Liver (tissue), 9 donors: ENCODE results near the gene PTCH2. TPM values are rescaled to one million over a fixed set of nuclear protein-coding genes. Genes with fewer than 3 reads are reported as not detected.

Experiments used
- DNase-seq: peaks from one replicate; pipeline ENCODE4 v3.0.0-alpha.2; 2017; ENCODE audit warnings: low spot score
- H3K27ac ChIP-seq, 2 donors: one replicate each; pipeline ENCODE4 v1.7.0; 2013; ENCODE audit warnings: inconsistent platforms in 2 of 2, low read length in 2 of 2, control low read depth in 1 of 2, low read depth in 1 of 2, mild to moderate bottlenecking in 1 of 2
- H3K27me3 ChIP-seq, 4 donors: one replicate each; pipeline versions ENCODE4 v1.6.1 to v1.7.0; 2013; ENCODE audit warnings: low read length in 3 of 4, inconsistent platforms in 1 of 4, mild to moderate bottlenecking in 1 of 4, moderate library complexity in 1 of 4; ENCODE audit not compliant: control insufficient read depth in 4 of 4, insufficient read depth in 4 of 4
- H3K36me3 ChIP-seq, 4 donors: one replicate each; pipeline versions ENCODE4 v1.6.1 to v1.7.0; 2013; ENCODE audit warnings: low read length in 3 of 4, mild to moderate bottlenecking in 3 of 4, low read depth in 1 of 4, moderate library complexity in 1 of 4; ENCODE audit not compliant: control insufficient read depth in 4 of 4, insufficient read depth in 3 of 4
- H3K4me1 ChIP-seq, 4 donors: one replicate each; pipeline versions ENCODE4 v1.6.1 to v1.7.0; 2013; ENCODE audit warnings: low read length in 3 of 4, mild to moderate bottlenecking in 3 of 4, moderate library complexity in 1 of 4; ENCODE audit not compliant: control insufficient read depth in 4 of 4, insufficient read depth in 4 of 4
- H3K4me3 ChIP-seq, 3 donors: one replicate each; pipeline versions ENCODE4 v1.6.1 to v1.7.0; 2013; ENCODE audit warnings: low read length in 3 of 3, control low read depth in 1 of 3, low read depth in 1 of 3, mild to moderate bottlenecking in 1 of 3
- H3K9ac ChIP-seq, 2 donors: one replicate each; pipeline ENCODE4 v1.7.0; 2013; ENCODE audit warnings: low read length in 2 of 2, mild to moderate bottlenecking in 2 of 2, moderate library complexity in 2 of 2, control low read depth in 1 of 2, low read depth in 1 of 2
- H3K9me3 ChIP-seq, 4 donors: one replicate each; pipeline versions ENCODE4 v1.6.1 to v1.7.0; 2013; ENCODE audit warnings: low read length in 3 of 4; ENCODE audit not compliant: control insufficient read depth in 4 of 4
- EGR1 ChIP-seq, 2 donors: IDR thresholded peaks; 2 replicates each; pipeline ENCODE4 v1.6.1; 2016 to 2018; ENCODE audit warnings: antibody characterized with exemption in 2 of 2, low read depth in 2 of 2
- FOXA1 ChIP-seq: IDR thresholded peaks from 2 replicates; pipeline ENCODE4 v1.6.1; 2016; ENCODE audit warnings: antibody characterized with exemption
- FOXA2 ChIP-seq: IDR thresholded peaks from 2 replicates; pipeline ENCODE4 v1.6.1; 2016; ENCODE audit warnings: antibody characterized with exemption
- GABPA ChIP-seq, 2 donors: IDR thresholded peaks in 1 of 2; conservative IDR thresholded peaks in 1 of 2; 2 replicates each; pipeline ENCODE4 v1.6.1; 2016; ENCODE audit warnings: antibody characterized with exemption in 2 of 2, mild to moderate bottlenecking in 1 of 2, moderate library complexity in 1 of 2
- HNF4A ChIP-seq, 2 donors: conservative IDR thresholded peaks; 2 replicates each; pipeline ENCODE4 v1.6.1; 2016; ENCODE audit warnings: antibody characterized with exemption in 2 of 2, mild to moderate bottlenecking in 2 of 2
- HNF4G ChIP-seq: IDR thresholded peaks from 2 replicates; pipeline ENCODE4 v1.6.1; 2016; ENCODE audit warnings: antibody characterized with exemption
- JUND ChIP-seq, 2 donors: IDR thresholded peaks; 2 replicates each; pipeline ENCODE4 v1.6.1; 2016; ENCODE audit warnings: antibody characterized with exemption in 2 of 2
- NR2F2 ChIP-seq: IDR thresholded peaks from 2 replicates; pipeline ENCODE4 v1.6.1; 2016; ENCODE audit warnings: antibody characterized with exemption
- RAD21 ChIP-seq, 2 donors: IDR thresholded peaks; 2 replicates each; pipeline ENCODE4 v1.6.1; 2016; ENCODE audit warnings: antibody characterized with exemption in 2 of 2, mild to moderate bottlenecking in 2 of 2
- RXRA ChIP-seq, 2 donors: IDR thresholded peaks; 2 replicates each; pipeline ENCODE4 v1.6.1; 2017 to 2018; ENCODE audit warnings: antibody characterized with exemption in 2 of 2, mild to moderate bottlenecking in 1 of 2
- SP1 ChIP-seq: IDR thresholded peaks from 2 replicates; pipeline ENCODE4 v1.6.1; 2018; ENCODE audit warnings: antibody characterized with exemption, mild to moderate bottlenecking
- TAF1 ChIP-seq: conservative IDR thresholded peaks from 2 replicates; pipeline ENCODE4 v1.6.1; 2016; ENCODE audit warnings: antibody characterized with exemption, mild to moderate bottlenecking
- YY1 ChIP-seq: IDR thresholded peaks from 2 replicates; pipeline ENCODE4 v1.6.1; 2016; ENCODE audit warnings: antibody characterized with exemption, mild to moderate bottlenecking
- WGBS: extraction: QIAGEN DNeasy Blood & Tissue Kit; methylation state at CpG from one replicate; pipeline ENCODE4 v1.1.7; 2013; 5-methylcytosine and 5-hydroxymethylcytosine counted together
- polyA plus RNA-seq, 2 donors: library from polyadenylated mRNA; stranded (reverse) in 1 of 2; unstranded in 1 of 2; fragments of 200-250 nt in 1 of 2; fragments of >200 nt in 1 of 2; fragmentation: Nextera tagmentation in 1 of 2; extraction: Ambion mirVana in 1 of 2; gene quantifications; one replicate each; pipeline versions ENCODE4 v1.2.1 to v1.2.3, GENCODE V29; 2013 to 2015
- total RNA-seq, 2 donors: library from RNA; depleted of rRNA; stranded (reverse); fragments of >200 nt; gene quantifications; one replicate each; pipeline ENCODE4 v1.2.3, GENCODE V29; 2014
- TF ChIP-seq, protein P1 (sequence below): IDR thresholded peaks from 2 replicates; pipeline ENCODE4 v1.6.1; 2016; ENCODE audit warnings: antibody characterized with exemption
- TF ChIP-seq, protein P2 (sequence below): IDR thresholded peaks from 2 replicates; pipeline ENCODE4 v1.6.1; 2016; ENCODE audit warnings: antibody characterized with exemption
- TF ChIP-seq, protein P3 (sequence below): IDR thresholded peaks from 2 replicates; pipeline ENCODE4 v1.6.1; 2016; ENCODE audit warnings: antibody characterized with exemption
- TF ChIP-seq, protein P4 (sequence below): fragments of 150-350 bp; IDR thresholded peaks from 2 replicates; pipeline ENCODE4 v1.5.1; 2017; ENCODE audit warnings: improper control_type of control experiment, low read depth, low read length; ENCODE audit not compliant: missing input control
- TF ChIP-seq, protein P5 (sequence below): IDR thresholded peaks from 2 replicates; pipeline ENCODE4 v1.6.1; 2016; ENCODE audit warnings: antibody characterized with exemption, mild to moderate bottlenecking
- donor health status: healthy.
- donor health status: healthy.
- donor health status: healthy.
- donor health status: healthy.
- donor health status: healthy.

The PTCH2 gene
- total and polyA plus RNA-seq, 4 donors, result 0.14 to 0.24 (median 0.16) TPM

DNA sequence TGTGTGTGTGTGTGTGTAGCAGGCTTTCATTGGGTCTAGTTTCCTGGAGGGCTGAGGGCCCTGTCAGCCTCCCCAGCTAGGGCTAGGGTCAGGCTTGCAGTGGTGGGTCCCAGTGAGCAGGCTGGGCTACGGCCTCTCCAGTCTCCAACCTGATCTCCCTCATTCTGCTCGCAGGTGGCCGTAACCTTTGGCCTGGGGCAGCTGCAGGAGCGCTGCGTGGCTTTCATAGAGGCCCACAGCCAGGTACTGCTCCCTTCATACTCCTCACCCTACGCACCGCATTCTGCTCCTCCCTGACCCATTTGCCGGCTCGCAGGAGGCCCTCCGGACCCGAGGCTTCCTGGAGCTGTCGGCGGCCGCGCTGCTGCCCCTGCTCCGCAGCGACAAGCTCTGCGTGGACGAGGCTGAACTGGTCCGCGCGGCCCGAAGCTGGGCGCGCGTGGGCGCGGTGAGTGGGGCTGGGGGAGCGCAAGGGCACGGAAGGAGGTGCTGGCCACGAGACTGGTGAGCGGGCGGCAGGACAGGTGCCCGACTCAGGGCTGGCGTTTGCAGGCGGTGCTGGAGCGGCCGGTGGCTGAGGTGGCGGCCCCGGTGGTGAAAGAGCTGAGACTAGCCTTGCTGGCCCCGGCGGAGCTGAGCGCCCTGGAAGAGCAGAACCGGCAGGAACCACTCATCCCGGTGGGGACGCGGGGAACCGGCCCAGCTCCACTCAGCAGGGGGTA, 30.1 kb downstream of the PTCH2 start:
- TF ChIP-seq NR2F2, result no peak
- TF ChIP-seq RAD21 (IDR thresholded peaks at IDR 0.05), result no peak
- peak in 1 of 2 donors; percentile 15 for TF ChIP-seq RXRA (IDR thresholded peaks at IDR 0.05)
- TF ChIP-seq, protein P1, sequence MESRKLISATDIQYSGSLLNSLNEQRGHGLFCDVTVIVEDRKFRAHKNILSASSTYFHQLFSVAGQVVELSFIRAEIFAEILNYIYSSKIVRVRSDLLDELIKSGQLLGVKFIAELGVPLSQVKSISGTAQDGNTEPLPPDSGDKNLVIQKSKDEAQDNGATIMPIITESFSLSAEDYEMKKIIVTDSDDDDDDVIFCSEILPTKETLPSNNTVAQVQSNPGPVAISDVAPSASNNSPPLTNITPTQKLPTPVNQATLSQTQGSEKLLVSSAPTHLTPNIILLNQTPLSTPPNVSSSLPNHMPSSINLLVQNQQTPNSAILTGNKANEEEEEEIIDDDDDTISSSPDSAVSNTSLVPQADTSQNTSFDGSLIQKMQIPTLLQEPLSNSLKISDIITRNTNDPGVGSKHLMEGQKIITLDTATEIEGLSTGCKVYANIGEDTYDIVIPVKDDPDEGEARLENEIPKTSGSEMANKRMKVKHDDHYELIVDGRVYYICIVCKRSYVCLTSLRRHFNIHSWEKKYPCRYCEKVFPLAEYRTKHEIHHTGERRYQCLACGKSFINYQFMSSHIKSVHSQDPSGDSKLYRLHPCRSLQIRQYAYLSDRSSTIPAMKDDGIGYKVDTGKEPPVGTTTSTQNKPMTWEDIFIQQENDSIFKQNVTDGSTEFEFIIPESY, result no peak
- TF ChIP-seq, protein P2, sequence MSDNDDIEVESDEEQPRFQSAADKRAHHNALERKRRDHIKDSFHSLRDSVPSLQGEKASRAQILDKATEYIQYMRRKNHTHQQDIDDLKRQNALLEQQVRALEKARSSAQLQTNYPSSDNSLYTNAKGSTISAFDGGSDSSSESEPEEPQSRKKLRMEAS, result no peak
- no peak for TF ChIP-seq HNF4G
- TF ChIP-seq FOXA1, result no peak
- peak; percentile 20 to 46 for TF ChIP-seq HNF4A (conservative IDR thresholded peaks at IDR 0.05)
- TF ChIP-seq, protein P3, sequence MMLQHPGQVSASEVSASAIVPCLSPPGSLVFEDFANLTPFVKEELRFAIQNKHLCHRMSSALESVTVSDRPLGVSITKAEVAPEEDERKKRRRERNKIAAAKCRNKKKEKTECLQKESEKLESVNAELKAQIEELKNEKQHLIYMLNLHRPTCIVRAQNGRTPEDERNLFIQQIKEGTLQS, result no peak
- TF ChIP-seq SP1, result peak; percentile 50
- TF ChIP-seq, protein P4, sequence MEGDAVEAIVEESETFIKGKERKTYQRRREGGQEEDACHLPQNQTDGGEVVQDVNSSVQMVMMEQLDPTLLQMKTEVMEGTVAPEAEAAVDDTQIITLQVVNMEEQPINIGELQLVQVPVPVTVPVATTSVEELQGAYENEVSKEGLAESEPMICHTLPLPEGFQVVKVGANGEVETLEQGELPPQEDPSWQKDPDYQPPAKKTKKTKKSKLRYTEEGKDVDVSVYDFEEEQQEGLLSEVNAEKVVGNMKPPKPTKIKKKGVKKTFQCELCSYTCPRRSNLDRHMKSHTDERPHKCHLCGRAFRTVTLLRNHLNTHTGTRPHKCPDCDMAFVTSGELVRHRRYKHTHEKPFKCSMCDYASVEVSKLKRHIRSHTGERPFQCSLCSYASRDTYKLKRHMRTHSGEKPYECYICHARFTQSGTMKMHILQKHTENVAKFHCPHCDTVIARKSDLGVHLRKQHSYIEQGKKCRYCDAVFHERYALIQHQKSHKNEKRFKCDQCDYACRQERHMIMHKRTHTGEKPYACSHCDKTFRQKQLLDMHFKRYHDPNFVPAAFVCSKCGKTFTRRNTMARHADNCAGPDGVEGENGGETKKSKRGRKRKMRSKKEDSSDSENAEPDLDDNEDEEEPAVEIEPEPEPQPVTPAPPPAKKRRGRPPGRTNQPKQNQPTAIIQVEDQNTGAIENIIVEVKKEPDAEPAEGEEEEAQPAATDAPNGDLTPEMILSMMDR, result no peak
- TF ChIP-seq EGR1 (IDR thresholded peaks at IDR 0.05; ENCODE audit: low read depth in 2 of 2), result no peak
- no peak for TF ChIP-seq FOXA2
- Histone ChIP-seq H3K9ac (peak overlapping the region; percentile 36 to 89), H3K9me3 (no peaks in the 10 kb centered on the region), H3K27me3 (no peaks in the 10 kb centered on the region), H3K36me3 (no peaks in the 10 kb centered on the region), H3K4me1 (peaks cover 12 to 39% (median 28%) of the 10 kb centered on the region in 4 donors), H3K27ac (peak overlapping the region; percentile 86 to 94), H3K4me3 (peak overlapping the region; percentile 71 to 82 (median 72))
- 28% methylated on average over 48 of the region's 48 CpGs for WGBS
- peak; percentile 36 for DNase-seq

DNA sequence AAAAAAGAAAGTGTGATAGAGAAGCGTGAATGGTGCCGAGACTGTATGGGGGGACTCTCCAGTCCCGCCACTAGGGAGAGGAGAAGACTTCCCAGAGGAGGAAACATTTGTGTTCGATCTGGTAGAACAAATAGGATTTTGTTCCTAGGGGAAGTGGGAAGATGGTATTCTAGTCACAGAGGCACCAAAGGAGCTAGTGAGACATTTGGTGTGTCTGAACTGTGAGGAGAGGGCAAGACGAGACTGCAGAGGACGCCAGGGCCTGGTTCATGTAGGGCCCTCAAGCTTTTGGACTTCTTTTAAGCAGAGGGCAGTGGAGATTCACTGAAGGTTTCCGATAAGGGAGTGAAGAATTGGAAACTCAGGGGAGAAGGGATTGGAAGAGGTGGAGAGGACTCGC, 31.8 kb downstream of the PTCH2 start:
- H3K36me3 ChIP-seq, result no peaks in the 10 kb centered on the region
- H3K27me3 ChIP-seq, result no peaks in the 10 kb centered on the region
- peaks cover 19 to 55% (median 43%) of the 10 kb centered on the region in 4 donors for H3K4me1 ChIP-seq
- peak overlapping the region in 1 of 2 donors; percentile 19 for H3K27ac ChIP-seq
- H3K4me3 ChIP-seq, result no peak overlapping the region
- no peaks in the 10 kb centered on the region for H3K9me3 ChIP-seq
- WGBS, result 86% methylated on average over 8 of the region's 8 CpGs
- DNase-seq, result no peak
- no peak overlapping the region for H3K9ac ChIP-seq
- TF ChIP-seq, protein P3, result no peak
- TF ChIP-seq FOXA2, result no peak
- TF ChIP-seq HNF4G, result no peak
- TF ChIP-seq TAF1, result no peak
- TF ChIP-seq EGR1 (IDR thresholded peaks at IDR 0.05; ENCODE audit: low read depth in 2 of 2), result no peak
- TF ChIP-seq, protein P5, sequence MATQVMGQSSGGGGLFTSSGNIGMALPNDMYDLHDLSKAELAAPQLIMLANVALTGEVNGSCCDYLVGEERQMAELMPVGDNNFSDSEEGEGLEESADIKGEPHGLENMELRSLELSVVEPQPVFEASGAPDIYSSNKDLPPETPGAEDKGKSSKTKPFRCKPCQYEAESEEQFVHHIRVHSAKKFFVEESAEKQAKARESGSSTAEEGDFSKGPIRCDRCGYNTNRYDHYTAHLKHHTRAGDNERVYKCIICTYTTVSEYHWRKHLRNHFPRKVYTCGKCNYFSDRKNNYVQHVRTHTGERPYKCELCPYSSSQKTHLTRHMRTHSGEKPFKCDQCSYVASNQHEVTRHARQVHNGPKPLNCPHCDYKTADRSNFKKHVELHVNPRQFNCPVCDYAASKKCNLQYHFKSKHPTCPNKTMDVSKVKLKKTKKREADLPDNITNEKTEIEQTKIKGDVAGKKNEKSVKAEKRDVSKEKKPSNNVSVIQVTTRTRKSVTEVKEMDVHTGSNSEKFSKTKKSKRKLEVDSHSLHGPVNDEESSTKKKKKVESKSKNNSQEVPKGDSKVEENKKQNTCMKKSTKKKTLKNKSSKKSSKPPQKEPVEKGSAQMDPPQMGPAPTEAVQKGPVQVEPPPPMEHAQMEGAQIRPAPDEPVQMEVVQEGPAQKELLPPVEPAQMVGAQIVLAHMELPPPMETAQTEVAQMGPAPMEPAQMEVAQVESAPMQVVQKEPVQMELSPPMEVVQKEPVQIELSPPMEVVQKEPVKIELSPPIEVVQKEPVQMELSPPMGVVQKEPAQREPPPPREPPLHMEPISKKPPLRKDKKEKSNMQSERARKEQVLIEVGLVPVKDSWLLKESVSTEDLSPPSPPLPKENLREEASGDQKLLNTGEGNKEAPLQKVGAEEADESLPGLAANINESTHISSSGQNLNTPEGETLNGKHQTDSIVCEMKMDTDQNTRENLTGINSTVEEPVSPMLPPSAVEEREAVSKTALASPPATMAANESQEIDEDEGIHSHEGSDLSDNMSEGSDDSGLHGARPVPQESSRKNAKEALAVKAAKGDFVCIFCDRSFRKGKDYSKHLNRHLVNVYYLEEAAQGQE, result no peak
- no peak for TF ChIP-seq YY1
- no peak for TF ChIP-seq JUND (IDR thresholded peaks at IDR 0.05)
- TF ChIP-seq, protein P1, result no peak
- TF ChIP-seq, protein P2, result no peak
- TF ChIP-seq SP1, result no peak
- TF ChIP-seq, protein P4, result no peak
- TF ChIP-seq GABPA (IDR thresholded peaks at IDR 0.05 in 1 of 2, conservative IDR thresholded peaks at IDR 0.05 in 1 of 2), result no peak
